Right cardiac atrium (tissue), 5 donors: ENCODE measurements around the gene C19orf25. TPM values are rescaled to one million over a fixed set of nuclear protein-coding genes. Genes with fewer than 3 reads are reported as not detected.
"Not testable (repeated sequence)": the region's sequence is repeated elsewhere in the genome, so short reads cannot be mapped to it uniquely, and the experiment has no call there.

Experiments
- ATAC-seq, 2 donors: fragments of 200-7000 bp; cut with Tn5 transposase; one replicate each; pipeline versions ENCODE4 v1.8.0 to v1.9.1; 2020; ENCODE audit warnings: moderate library complexity in 2 of 2, mild to moderate bottlenecking in 1 of 2
- DNase-seq, 3 donors: peaks; one replicate each; pipeline ENCODE4 v3.0.0-alpha.2; 2020
- H3K27ac ChIP-seq: one replicate; pipeline ENCODE4 v1.5.1; 2013; ENCODE audit warnings: mild to moderate bottlenecking, low read length, control low read depth, moderate library complexity
- H3K27me3 ChIP-seq: one replicate; pipeline ENCODE4 v1.6.1; 2013; ENCODE audit not compliant: control insufficient read depth, insufficient read depth
- H3K4me1 ChIP-seq: one replicate; pipeline ENCODE4 v1.6.1; 2013; ENCODE audit warnings: low read length; ENCODE audit not compliant: control insufficient read depth, insufficient read depth
- H3K4me3 ChIP-seq: one replicate; pipeline ENCODE4 v1.5.1; 2013; ENCODE audit warnings: low read length, control low read depth
- H3K9me3 ChIP-seq: one replicate; pipeline ENCODE4 v1.6.1; 2013; ENCODE audit warnings: low read length; ENCODE audit not compliant: control insufficient read depth
- WGBS: extraction: QIAGEN DNeasy Blood & Tissue Kit; methylation state at CpG from one replicate; pipeline ENCODE4 v1.1.7; 2013; 5-methylcytosine and 5-hydroxymethylcytosine counted together
- intact Hi-C, 4 donors: fragments of 100-400 bp; cut with DNase I; formaldehyde crosslinking; loops; one replicate each; pipeline versions ENCODE4 v1.11.0 to v1.14.0; 2022 to 2023
- polyA plus RNA-seq: library from polyadenylated mRNA; stranded (reverse); fragments of 200-250 nt; gene quantifications from one replicate; pipeline ENCODE4 v1.2.3, GENCODE V29; 2013
- total RNA-seq, 4 donors: library from RNA; stranded (reverse); fragmentation: NEBNext Ultra II Directional; extraction: Animal tissue kit (Norgen Biotek cat#: 25700); gene quantifications; one replicate each; pipeline ENCODE4 v1.2.1, GENCODE V29; 2021
- donor health status: healthy with polysubstance abuse.
- donor health status: DM: no; HTN: yes; CAD: no.
- donor health status: DM: no; HTN: no; CAD: no.
- donor health status: DM: no; HTN: yes; CAD: no; lungs with severe emphysema.
- donor health status: DM: yes; HTN: yes; CAD: no.

The C19orf25 gene
- total and polyA plus RNA-seq, 5 donors, result 14.4 to 23.6 (median 18.2) TPM

- intact Hi-C loops, result no loop called here
- DNase-seq, result peak in 2 of 3 donors; percentile 22 to 48
- no peak overlapping the region for H3K27ac ChIP-seq
- no peak overlapping the region for H3K4me3 ChIP-seq
- H3K9me3 ChIP-seq, result no peaks in the 10 kb centered on the region
- no peaks in the 10 kb centered on the region for H3K4me1 ChIP-seq
- H3K27me3 ChIP-seq, result no peaks in the 10 kb centered on the region
- no peak for ATAC-seq
- 82% methylated on average over 18 of the region's 18 CpGs for WGBS
These were observed 43.8 kb upstream of the C19orf25 start for GRCh38 chr19:1522838-1523237.

- ATAC-seq (no peak), DNase-seq (peak in 1 of 3 donors; percentile 20)
- 58% methylated on average over 10 of the region's 10 CpGs for whole genome bisulfite sequencing
- Histone ChIP-seq H3K27me3 (no peaks in the 10 kb centered on the region), H3K4me1 (no peaks in the 10 kb centered on the region), H3K4me3 (no peak overlapping the region), H3K9me3 (no peaks in the 10 kb centered on the region), H3K27ac (no peak overlapping the region)
- intact Hi-C loops, result no loop called here
These were observed 43.0 kb upstream of the C19orf25 start for GRCh38 chr19:1522061-1522460.

GRCh38 chr19:1521636-1522035, 42.6 kb upstream of the C19orf25 start:
- Histone ChIP-seq H3K27ac (no peak overlapping the region), H3K27me3 (no peaks in the 10 kb centered on the region), H3K4me1 (no peaks in the 10 kb centered on the region), H3K9me3 (no peaks in the 10 kb centered on the region), H3K4me3 (no peak overlapping the region)
- peak in 2 of 3 donors; percentile 70 to 76 for DNase-seq
- intact Hi-C loops, result no loop called here
- 38% methylated on average over 14 of the region's 14 CpGs for WGBS
- ATAC-seq, result peak; percentile 22 to 29

- ATAC-seq (no peak), DNase-seq (peak in 2 of 3 donors; percentile 18 to 31)
- WGBS, result 77% methylated on average over 17 of the region's 17 CpGs
- Histone ChIP-seq H3K27me3 (no peaks in the 10 kb centered on the region), H3K9me3 (no peaks in the 10 kb centered on the region), H3K27ac (no peak overlapping the region), H3K4me1 (no peaks in the 10 kb centered on the region), H3K4me3 (no peak overlapping the region)
- intact Hi-C loops, result no loop called here
These were observed 41.3 kb upstream of the C19orf25 start for GRCh38 chr19:1520203-1520780.

GRCh38 chr19:1519802-1520201, 40.8 kb upstream of the C19orf25 start:
- H3K27me3 ChIP-seq, H3K4me1 ChIP-seq, H3K27ac ChIP-seq, H3K4me3 ChIP-seq, intact Hi-C loops, H3K9me3 ChIP-seq, DNase-seq, ATAC-seq: not testable (repeated sequence)
- 83% methylated on average over 8 of the region's 8 CpGs for WGBS

- Histone ChIP-seq H3K27ac (no peak overlapping the region), H3K4me1 (no peaks in the 10 kb centered on the region), H3K27me3 (no peaks in the 10 kb centered on the region), H3K9me3 (no peaks in the 10 kb centered on the region), H3K4me3 (no peak overlapping the region)
- 83% methylated on average over 4 of the region's 4 CpGs for WGBS
- intact Hi-C loops, result no loop called here
- ATAC-seq, result no peak
- no peak for DNase-seq
These were observed 39.5 kb upstream of the C19orf25 start for GRCh38 chr19:1518471-1518870.

GRCh38 chr19:1516395-1516753, 37.4 kb upstream of the C19orf25 start:
- H3K27ac ChIP-seq, result no peak overlapping the region
- intact Hi-C loops, result no loop called here
- no peaks in the 10 kb centered on the region for H3K4me1 ChIP-seq
- no peaks in the 10 kb centered on the region for H3K9me3 ChIP-seq
- H3K4me3 ChIP-seq, result no peak overlapping the region
- ATAC-seq (no peak), DNase-seq (peak in 1 of 3 donors; percentile 38)
- whole genome bisulfite sequencing, result 72% methylated on average over 8 of the region's 8 CpGs
- no peaks in the 10 kb centered on the region for H3K27me3 ChIP-seq

GRCh38 chr19:1514986-1515721, 36.1 kb upstream of the C19orf25 start:
- DNase-seq, result peak in 2 of 3 donors; percentile 43 to 50
- intact Hi-C loops, result no loop called here
- WGBS, result 70% methylated on average over 14 of the region's 14 CpGs

GRCh38 chr19:1514295-1514661, 35.3 kb upstream of the C19orf25 start:
- intact Hi-C loops, result no loop called here
- Histone ChIP-seq H3K27me3 (no peaks in the 10 kb centered on the region), H3K4me3 (no peak overlapping the region), H3K4me1 (no peaks in the 10 kb centered on the region), H3K9me3 (no peaks in the 10 kb centered on the region), H3K27ac (no peak overlapping the region)
- DNase-seq (peak in 2 of 3 donors; percentile 42 to 66), ATAC-seq (no peak)
- 68% methylated on average over 10 of the region's 10 CpGs for WGBS

More at GRCh38 chr19:1514986-1515721, 36.1 kb upstream of the C19orf25 start:
- Histone ChIP-seq H3K27ac (no peak overlapping the region), H3K27me3 (no peaks in the 10 kb centered on the region), H3K4me1 (no peaks in the 10 kb centered on the region), H3K4me3 (no peak overlapping the region), H3K9me3 (no peaks in the 10 kb centered on the region)
- no peak for ATAC-seq

GRCh38 chr19:1513499-1514294, 34.7 kb upstream of the C19orf25 start:
- intact Hi-C loops, result no loop called here
- peak overlapping the region; percentile 87 for H3K27ac ChIP-seq
- peak overlapping the region; percentile 70 for H3K4me3 ChIP-seq
- WGBS, result 5% methylated on average over 52 of the region's 52 CpGs
- no peaks in the 10 kb centered on the region for H3K27me3 ChIP-seq
- no peaks in the 10 kb centered on the region for H3K9me3 ChIP-seq
- DNase-seq, result peak; percentile 47 to 86 (median 74)
- no peaks in the 10 kb centered on the region for H3K4me1 ChIP-seq
- peak; percentile 35 to 56 for ATAC-seq
